Measurements from ENCODE around the gene GPRC6A. TPM values are rescaled to one million over a fixed set of nuclear protein-coding genes. Genes with fewer than 3 reads are reported as not detected.

GPRC6A gene
- total RNA-seq, 4 donors from 2014 or later, result not detected

GRCh38 chr6:116763906-116764628 lies 64.8 kb downstream of the GPRC6A start:
- Histone ChIP-seq H3K27ac (no peak overlapping the region), H3K4me3 (peak overlapping the region in 1 of 4 donors; percentile 48), H3K27me3 (peaks cover 0 to 8% of the 10 kb centered on the region in 2 donors), H3K9me3 (no peaks in the 10 kb centered on the region), H3K36me3 (no peaks in the 10 kb centered on the region), H3K4me1 (peaks cover 0 to 9% (median 3%) of the 10 kb centered on the region in 4 donors)
- TF ChIP-seq POLR2A (IDR thresholded peaks at IDR 0.05), result no peak
- TF ChIP-seq CTCF (IDR thresholded peaks at IDR 0.05), result no peak
- DNase-seq, result no peak

DNA sequence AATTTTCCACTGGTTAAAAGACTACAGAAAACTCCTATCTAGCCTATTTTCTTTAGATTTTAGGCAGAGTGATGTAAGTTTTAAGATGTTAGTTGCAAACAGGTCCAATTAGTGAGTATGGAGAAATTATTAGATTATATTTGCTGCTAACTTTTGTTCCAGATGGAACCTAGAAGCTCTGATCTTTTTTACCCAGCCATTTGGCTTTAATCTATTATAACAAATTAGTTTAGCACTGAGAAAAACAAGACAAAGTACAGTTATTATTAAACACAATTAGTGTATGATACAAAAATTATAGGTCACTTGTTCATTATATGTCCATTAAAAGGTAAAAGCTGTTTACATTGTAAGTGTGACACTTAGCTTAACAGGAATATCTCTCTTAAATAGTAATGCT lies 65.8 kb downstream of the GPRC6A start:
- no peak for DNase-seq
- Histone ChIP-seq H3K36me3 (no peaks in the 10 kb centered on the region), H3K27ac (no peak overlapping the region), H3K4me1 (peaks cover 0 to 9% (median 3%) of the 10 kb centered on the region in 4 donors), H3K27me3 (peaks cover 0 to 8% of the 10 kb centered on the region in 2 donors), H3K4me3 (no peak overlapping the region), H3K9me3 (no peaks in the 10 kb centered on the region)
- TF ChIP-seq POLR2A (IDR thresholded peaks at IDR 0.05) (no peak), CTCF (IDR thresholded peaks at IDR 0.05) (no peak)

- H3K27me3 ChIP-seq, result peaks cover 0 to 8% of the 10 kb centered on the region in 2 donors
- DNase-seq, result no peak
- TF ChIP-seq CTCF (IDR thresholded peaks at IDR 0.05) (no peak), POLR2A (IDR thresholded peaks at IDR 0.05) (no peak)
- no peaks in the 10 kb centered on the region for H3K9me3 ChIP-seq
- H3K4me1 ChIP-seq, result peaks cover 0 to 9% (median 3%) of the 10 kb centered on the region in 4 donors
- H3K4me3 ChIP-seq, result no peak overlapping the region
- H3K27ac ChIP-seq, result no peak overlapping the region
- H3K36me3 ChIP-seq, result no peaks in the 10 kb centered on the region
Observed at GRCh38 chr6:116762235-116762634, 66.6 kb downstream of the GPRC6A start.

- Histone ChIP-seq H3K27ac (no peak overlapping the region), H3K36me3 (no peaks in the 10 kb centered on the region), H3K27me3 (peaks cover 0 to 8% of the 10 kb centered on the region in 2 donors), H3K4me1 (peaks cover 0 to 9% (median 3%) of the 10 kb centered on the region in 4 donors), H3K4me3 (no peak overlapping the region), H3K9me3 (no peaks in the 10 kb centered on the region)
- DNase-seq, result no peak
- TF ChIP-seq CTCF (IDR thresholded peaks at IDR 0.05) (no peak), POLR2A (IDR thresholded peaks at IDR 0.05) (no peak)
Observed at GRCh38 chr6:116761779-116762178, 67.1 kb downstream of the GPRC6A start.

DNA sequence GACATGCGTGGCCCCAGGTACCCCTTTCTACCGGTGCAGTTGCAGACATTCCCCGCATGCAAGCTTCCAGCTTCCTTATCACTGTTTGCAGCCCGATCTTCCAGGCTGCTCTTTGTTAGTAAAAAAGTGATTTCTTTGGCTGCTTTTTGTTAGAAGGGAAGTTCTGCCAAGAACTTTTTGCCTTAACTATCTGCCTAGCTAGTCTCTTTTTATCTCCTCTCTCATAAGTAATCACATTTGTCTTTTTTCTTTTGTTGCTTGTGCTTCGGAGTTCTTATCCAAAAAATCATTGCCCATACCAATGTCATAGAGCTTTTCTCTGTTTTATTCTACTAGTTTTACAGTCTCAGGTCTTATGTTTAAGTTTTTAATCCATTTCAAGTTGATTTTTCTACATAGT lies 83.7 kb downstream of the GPRC6A start:
- no peak for TF ChIP-seq CTCF (IDR thresholded peaks at IDR 0.05)
- TF ChIP-seq POLR2A (IDR thresholded peaks at IDR 0.05), result no peak
- no peaks in the 10 kb centered on the region for H3K27me3 ChIP-seq

More for the DNA sequence above, 83.7 kb downstream of the GPRC6A start:
- no peaks in the 10 kb centered on the region for H3K36me3 ChIP-seq
- H3K4me3 ChIP-seq, result no peak overlapping the region
- no peaks in the 10 kb centered on the region for H3K9me3 ChIP-seq
- DNase-seq, result no peak
- no peaks in the 10 kb centered on the region for H3K4me1 ChIP-seq
- no peak overlapping the region for H3K27ac ChIP-seq

Other genes with a start within 250 kb of the GPRC6A start
- 1 to 10 TPM in 2 of 4 donors, under 1 TPM in 2; 0.35 to 5.0 (median 1.2) TPM for gene RSPH4A, start 212.6 kb downstream of the GPRC6A start, total RNA-seq
- 10 to 100 TPM; 11.2 to 24.8 (median 14.3) TPM for gene ZUP1, start 160.3 kb downstream of the GPRC6A start, total RNA-seq
- 10 to 100 TPM in 1 of 4 donors, 1 to 10 TPM in 3; 2.8 to 15.7 (median 3.2) TPM for gene KPNA5, start 147.9 kb downstream of the GPRC6A start, total RNA-seq
- gene FAM162B, start 63.4 kb downstream of the GPRC6A start, total RNA-seq, result not detected
- gene RFX6, start 48.2 kb upstream of the GPRC6A start, total RNA-seq, result 1 to 10 TPM in 3 of 4 donors, under 1 TPM in 1; 0.83 to 4.4 (median 1.9) TPM

Measured in Peyer's patch (tissue), 4 donors.